SK-N-MC (cell line): ENCODE results near the gene KRTAP29-1.

Experiments
- DNase-seq: peaks from one replicate; pipeline ENCODE4 v3.0.0-alpha.2; 2011; ENCODE audit warnings: low read depth, low spot score
- H3K27ac ChIP-seq: fragments of 200-600 bp; sonication (generic); 2 replicates; pipeline ENCODE4 v1.5.1; 2016; ENCODE audit warnings: mixed run types
- H3K36me3 ChIP-seq: fragments of 200-600 bp; sonication (generic); 2 replicates; pipeline ENCODE4 v1.6.1; 2017; ENCODE audit warnings: antibody characterized with exemption, low read length, mixed read lengths; ENCODE audit not compliant: insufficient read depth
- H3K4me3 ChIP-seq: fragments of 200-600 bp; sonication (generic); 2 replicates; pipeline ENCODE4 v1.5.1; 2016
- H3K9ac ChIP-seq: fragments of 200-600 bp; sonication (generic); 2 replicates; pipeline ENCODE4 v1.8.0; 2017; ENCODE audit warnings: mixed run types, mixed read lengths; ENCODE audit not compliant: insufficient read length
- H3K9me3 ChIP-seq: fragments of 200-600 bp; sonication (generic); 2 replicates; pipeline ENCODE4 v1.6.1; 2017; ENCODE audit warnings: low read depth, mild to moderate bottlenecking, antibody characterized with exemption, low read length, moderate library complexity, mixed read lengths
- EZH2 ChIP-seq: fragments of 200-600 bp; sonication (generic); IDR thresholded peaks from one replicate; pipeline ENCODE4 v1.6.1; 2017; ENCODE audit warnings: antibody characterized with exemption
- FOXP2 ChIP-seq: optimal IDR thresholded peaks from 2 replicates; pipeline ENCODE3; 2011; ENCODE audit warnings: mild to moderate bottlenecking, moderate library complexity; ENCODE audit not compliant: insufficient read depth; ENCODE audit errors: extremely low read length, control extremely low read depth
- POLR2AphosphoS5 ChIP-seq: IDR thresholded peaks from 2 replicates; pipeline ENCODE4 v1.6.1; 2012; ENCODE audit warnings: mild to moderate bottlenecking, low read depth, low read length, borderline replicate concordance

The KRTAP29-1 gene

DNA sequence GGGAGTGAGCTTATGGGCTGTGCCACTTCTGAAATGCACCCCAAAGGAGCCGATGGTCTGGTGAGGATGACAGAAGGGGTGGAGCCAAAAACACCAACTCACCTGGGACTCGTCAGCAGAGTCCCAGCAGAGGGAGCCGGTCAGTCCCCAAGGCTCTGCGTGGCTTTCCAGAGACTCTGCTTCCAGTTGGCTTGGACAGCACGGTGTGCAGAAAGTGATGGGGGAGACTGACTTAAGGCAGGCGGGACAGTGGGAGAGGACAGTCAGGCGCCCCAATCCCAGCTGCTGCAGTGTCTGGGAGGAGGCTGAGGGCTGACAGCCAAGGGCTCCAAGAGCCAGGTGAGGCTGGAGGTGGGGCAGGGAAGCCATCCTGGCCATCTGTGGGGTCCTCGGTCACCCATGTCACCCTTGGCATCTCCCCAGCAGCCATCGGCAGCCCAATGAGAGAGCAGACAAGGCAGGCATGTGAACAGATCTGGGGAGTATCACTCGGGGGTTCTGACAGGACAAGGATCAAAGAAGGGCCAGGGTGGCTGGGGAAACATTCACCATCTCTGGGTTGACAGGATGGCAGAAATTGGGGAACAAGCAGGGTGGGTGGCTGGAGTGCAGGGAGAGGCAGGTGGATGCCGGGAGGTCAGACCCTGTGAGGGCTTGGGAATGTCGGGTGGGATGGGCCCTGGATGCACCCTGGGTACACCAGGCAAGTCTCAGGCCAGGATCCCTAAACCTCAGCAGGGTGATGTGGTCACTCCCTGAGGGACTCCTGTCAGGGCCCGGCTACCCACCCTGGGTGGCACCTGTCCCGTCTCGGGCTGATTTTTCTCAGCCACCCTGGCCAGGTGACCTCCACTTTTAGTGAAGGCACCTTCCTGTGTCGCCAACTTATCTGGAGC is 21.8 kb upstream of the KRTAP29-1 start:
- Histone ChIP-seq H3K4me3 (no peak overlapping the region), H3K27ac (no peak overlapping the region), H3K36me3 (0 out of 2 replicates have a peak, but pooled peaks cover 6% of the 10 kb centered on the region), H3K9ac (no peak overlapping the region), H3K9me3 (peaks cover 9% of the 10 kb centered on the region; the same call in 1 of the 2 replicates)
- DNase-seq = no peak
- TF ChIP-seq FOXP2 (no peak), POLR2AphosphoS5 (no peak)

DNA sequence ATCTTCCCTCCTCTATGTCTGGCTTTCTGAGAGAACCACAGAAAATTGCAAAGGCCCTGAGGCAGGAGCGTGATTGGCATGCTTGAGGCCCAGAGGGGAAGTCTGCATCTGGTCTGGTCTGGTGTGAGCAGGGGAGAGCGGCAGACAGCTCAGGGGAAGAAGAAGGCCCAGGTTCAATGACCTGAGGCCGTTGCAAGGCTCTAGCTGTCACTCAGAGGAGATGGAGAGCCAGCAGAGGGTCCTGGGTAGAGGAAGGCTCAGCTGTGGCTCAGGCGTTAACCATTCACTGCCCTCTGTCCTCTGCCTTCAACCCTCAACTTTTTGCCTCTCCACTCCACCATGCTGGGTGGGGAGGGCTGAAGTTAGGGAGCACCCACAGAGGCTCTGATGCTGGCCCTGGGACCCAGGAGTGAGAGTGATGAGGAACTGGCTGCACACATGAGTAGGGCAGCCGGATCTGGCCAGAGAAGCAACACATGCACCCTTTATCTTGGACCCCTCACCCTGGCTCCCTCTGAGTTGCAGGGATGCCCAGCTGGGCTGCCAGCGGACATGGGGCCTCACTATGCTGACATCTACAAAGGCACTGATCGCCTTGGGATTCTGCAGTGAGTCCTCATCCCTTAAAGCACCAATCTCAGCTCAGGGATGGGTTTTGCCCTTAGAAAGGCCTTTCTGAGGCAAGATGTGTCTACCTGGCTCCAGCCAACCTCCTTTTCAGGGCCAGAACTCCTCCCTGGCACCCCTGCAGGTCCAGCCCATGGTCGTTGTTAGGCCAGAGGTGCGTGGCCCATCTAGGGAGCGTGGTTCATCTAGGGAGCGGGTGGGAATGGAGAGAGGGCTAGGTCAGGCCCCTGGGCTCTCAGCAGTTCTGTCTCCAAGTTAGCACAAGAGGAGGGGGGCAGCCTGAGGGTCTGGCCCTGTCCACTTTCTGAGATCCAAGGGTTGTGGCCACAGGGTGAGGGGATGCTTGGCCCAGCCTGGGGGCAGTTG is 20.5 kb upstream of the KRTAP29-1 start:
- H3K36me3 ChIP-seq = 0 out of 2 replicates have a peak, but pooled peaks cover 7% of the 10 kb centered on the region
- TF ChIP-seq EZH2 (no peak), POLR2AphosphoS5 (no peak), FOXP2 (no peak)
- peak overlapping the region; percentile 74; the same call in 1 of the 2 replicates for H3K27ac ChIP-seq
- DNase-seq = no peak
- H3K4me3 ChIP-seq = no peak overlapping the region
- H3K9ac ChIP-seq = no peak overlapping the region
- peaks cover 10% of the 10 kb centered on the region; the same call in 1 of the 2 replicates for H3K9me3 ChIP-seq

DNA sequence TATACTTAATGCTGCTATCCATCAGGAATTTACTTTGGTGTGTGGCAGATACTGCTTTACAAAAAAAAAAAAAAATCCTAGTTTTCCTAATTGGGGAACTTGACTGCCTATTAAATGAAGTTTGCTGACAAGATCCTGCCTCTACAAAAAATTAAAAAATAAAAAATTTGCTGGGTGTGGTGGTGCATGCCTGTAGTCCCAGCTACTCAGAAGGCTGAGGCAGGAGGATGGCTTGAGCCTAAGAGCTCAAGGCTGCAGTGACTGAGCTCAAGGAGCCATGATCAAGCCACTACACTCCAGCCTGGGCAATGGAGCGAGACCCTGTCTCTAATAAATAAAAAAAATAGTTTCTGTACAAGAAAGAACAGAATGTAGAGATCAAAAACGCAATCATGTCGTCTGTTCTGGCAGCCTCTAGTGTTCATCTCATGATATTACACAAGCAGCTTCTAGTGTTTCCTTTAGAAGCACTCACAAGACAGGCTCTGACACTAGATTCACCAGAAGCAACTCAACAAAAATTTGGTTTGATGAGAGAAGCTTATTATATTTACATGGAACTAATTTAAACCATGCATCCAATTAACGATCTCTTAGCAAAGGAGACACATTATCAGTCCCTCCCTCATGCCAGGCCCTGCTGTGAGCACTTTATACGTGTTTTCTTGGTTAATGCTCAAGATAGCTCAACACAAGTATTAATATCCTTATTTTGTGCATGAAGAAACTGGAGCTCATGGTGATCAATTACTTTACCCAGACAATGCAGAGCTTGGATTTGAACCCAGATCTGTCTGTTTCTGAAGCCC is 19.6 kb upstream of the KRTAP29-1 start:
- DNase-seq = peak; percentile 61
- TF ChIP-seq FOXP2 (no peak), POLR2AphosphoS5 (no peak), EZH2 (no peak)
- H3K36me3 ChIP-seq = 0 out of 2 replicates have a peak, but pooled peaks cover 7% of the 10 kb centered on the region
- peaks cover 10% of the 10 kb centered on the region; the same call in 1 of the 2 replicates for H3K9me3 ChIP-seq
- H3K27ac ChIP-seq = peak overlapping the region; percentile 74; the same call in 1 of the 2 replicates
- H3K4me3 ChIP-seq = no peak overlapping the region
- no peak overlapping the region for H3K9ac ChIP-seq

DNA sequence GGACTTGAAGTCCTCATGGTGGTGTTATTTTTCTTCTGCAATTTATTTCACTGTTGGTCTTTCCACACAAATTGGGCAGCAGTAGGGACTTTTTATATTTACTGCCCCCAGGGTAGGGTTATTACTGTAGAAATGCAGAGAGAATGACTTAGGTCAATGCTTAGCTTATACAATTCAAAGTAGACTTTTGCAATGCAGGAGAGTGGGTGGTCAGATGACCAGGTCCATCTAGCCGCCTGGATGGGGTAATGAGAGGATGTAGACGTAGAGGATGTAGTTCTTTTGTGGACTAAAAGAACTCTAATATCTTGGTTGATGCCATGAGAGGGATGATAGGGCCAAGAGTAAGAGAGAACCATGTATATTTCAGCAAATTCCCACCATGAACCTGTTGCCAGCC is 15.6 kb upstream of the KRTAP29-1 start:
- Histone ChIP-seq H3K9ac (no peak overlapping the region), H3K36me3 (0 out of 2 replicates have a peak, but pooled peaks cover 7% of the 10 kb centered on the region), H3K4me3 (no peak overlapping the region), H3K9me3 (peaks cover 10% of the 10 kb centered on the region; the same call in 1 of the 2 replicates), H3K27ac (no peak overlapping the region)
- no peak for TF ChIP-seq FOXP2
- no peak for TF ChIP-seq POLR2AphosphoS5
- no peak for TF ChIP-seq EZH2
- no peak for DNase-seq

DNA sequence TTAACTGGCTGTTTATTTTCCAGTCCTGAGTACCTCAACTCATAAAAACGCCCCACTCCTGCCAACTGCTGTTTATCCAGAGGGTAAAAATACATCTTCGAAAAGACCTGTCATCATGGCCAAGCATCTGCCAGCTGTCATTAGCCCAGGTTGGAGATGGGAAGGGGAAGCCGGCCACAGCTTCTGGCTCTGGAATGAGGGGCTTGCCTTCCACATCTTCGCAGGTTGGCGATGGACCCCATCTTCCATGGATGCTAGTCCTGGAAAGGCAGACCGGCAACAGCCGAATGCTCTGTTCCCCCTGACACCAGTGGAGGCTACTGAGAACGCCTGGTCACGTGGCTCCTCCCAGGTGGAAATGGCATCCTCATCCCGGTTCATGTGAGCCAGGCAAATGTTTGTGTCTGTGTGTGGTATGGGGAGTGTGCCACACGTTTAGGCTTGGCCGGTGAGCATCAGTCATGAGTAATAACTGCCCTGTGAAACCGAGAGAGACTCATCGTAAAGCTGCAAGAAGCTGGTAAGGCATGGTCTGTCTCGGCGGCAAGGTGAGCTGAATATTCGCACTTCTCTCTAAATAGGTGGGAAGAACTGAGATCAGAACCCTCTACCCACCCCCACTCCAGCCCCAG is 13.3 kb upstream of the KRTAP29-1 start:
- Histone ChIP-seq H3K27ac (no peak overlapping the region), H3K9ac (no peak overlapping the region), H3K9me3 (peaks cover 10% of the 10 kb centered on the region; the same call in 1 of the 2 replicates), H3K36me3 (0 out of 2 replicates have a peak, but pooled peaks cover 7% of the 10 kb centered on the region), H3K4me3 (no peak overlapping the region)
- DNase-seq = no peak
- no peak for TF ChIP-seq EZH2
- TF ChIP-seq FOXP2 = no peak
- TF ChIP-seq POLR2AphosphoS5 = no peak

DNA sequence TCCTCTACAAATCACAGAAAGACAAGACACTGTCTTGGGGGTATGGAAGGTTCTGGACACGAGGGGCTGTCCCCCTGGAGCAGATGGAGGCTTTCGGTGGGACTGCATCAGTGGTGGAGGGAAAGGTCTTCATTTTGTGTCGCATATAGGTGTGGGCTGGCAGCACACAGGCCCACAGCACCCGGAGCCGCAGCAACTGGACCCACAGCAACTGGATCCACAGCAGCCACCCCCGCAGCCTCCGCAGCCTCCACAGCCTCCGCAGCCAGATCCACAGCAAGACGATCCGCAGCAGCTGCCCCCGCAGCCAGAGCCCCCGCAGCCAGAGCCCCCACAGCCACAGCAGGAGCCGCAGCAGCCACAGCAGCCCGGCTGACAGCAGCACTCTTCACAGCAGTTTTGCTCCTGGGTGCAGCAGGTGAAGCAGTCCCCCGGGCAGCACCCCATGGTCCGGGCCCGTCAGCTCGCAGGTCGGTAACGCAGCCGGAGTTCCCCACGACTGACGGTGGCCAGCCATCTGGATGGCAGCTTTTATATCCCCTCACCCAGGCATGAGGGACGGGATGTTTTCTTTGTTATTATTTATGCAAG is 12.6 kb upstream of the KRTAP29-1 start, which contains the start of gene KRTAP17-1:
Gene KRTAP17-1, minus strand, starts transcription at position 507 of the 591 bp plus-strand sequence. Its CDS starts 60 bp downstream, at position 447.
- Histone ChIP-seq H3K36me3 (0 out of 2 replicates have a peak, but pooled peaks cover 7% of the 10 kb centered on the region), H3K9me3 (peaks cover 6% of the 10 kb centered on the region; the same call in 1 of the 2 replicates), H3K27ac (no peak within 1 kb of the TSS), H3K4me3 (no peak within 1 kb of the TSS), H3K9ac (no peak within 1 kb of the TSS)
- TF ChIP-seq FOXP2 = no peak
- no peak for TF ChIP-seq POLR2AphosphoS5
- no peak for TF ChIP-seq EZH2
- no peak for DNase-seq

DNA sequence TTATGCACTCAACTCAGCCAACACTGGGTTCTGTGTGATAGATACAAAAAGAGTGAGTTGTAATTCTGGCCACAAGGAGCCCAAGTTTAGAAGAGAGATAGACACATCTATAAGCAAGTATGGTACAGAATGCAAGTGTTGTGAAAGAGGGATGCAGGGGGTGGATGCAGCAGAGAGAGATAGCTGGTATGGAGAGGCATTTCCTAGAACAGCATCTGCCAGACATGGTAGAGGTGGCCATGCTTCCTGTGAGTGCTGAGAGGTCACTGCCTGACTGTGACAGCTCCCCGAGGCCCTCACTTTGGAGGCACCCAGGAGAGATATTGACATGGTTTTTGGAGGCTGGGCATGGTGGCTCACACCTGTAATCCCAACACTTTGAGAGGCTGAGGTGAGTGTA is 8.5 kb upstream of the KRTAP29-1 start:
- Histone ChIP-seq H3K9me3 (no peaks in the 10 kb centered on the region), H3K27ac (no peak overlapping the region), H3K4me3 (no peak overlapping the region), H3K9ac (no peak overlapping the region), H3K36me3 (no peaks in the 10 kb centered on the region)
- TF ChIP-seq POLR2AphosphoS5 (no peak), FOXP2 (no peak), EZH2 (no peak)
- no peak for DNase-seq
